ENCODE measurements around the gene UNC5C.

The UNC5C gene

GRCh38 chr4:95516528-95517017, 32.2 kb downstream of the UNC5C start:
- intact Hi-C loops (cut with DNase I; ENCODE audit: low total_unique reads), result no loop called here
- Histone ChIP-seq H3K9me3 (no peaks in the 10 kb centered on the region), H3K36me3 (no peaks in the 10 kb centered on the region), H3K4me3 (no peak overlapping the region), H3K4me1 (peaks cover 0 to 13% (median 3%) of the 10 kb centered on the region in 4 donors), H3K27me3 (no peaks in the 10 kb centered on the region), H3K27ac (no peak overlapping the region)
- no peak for DNase-seq
- TF ChIP-seq CTCF (IDR thresholded peaks at IDR 0.05), result no peak

- no peaks in the 10 kb centered on the region for H3K9me3 ChIP-seq
- intact Hi-C loops (cut with DNase I; ENCODE audit: low total_unique reads), result no loop called here
- TF ChIP-seq CTCF (IDR thresholded peaks at IDR 0.05), result no peak
- H3K4me1 ChIP-seq, result peaks cover 0 to 13% (median 4%) of the 10 kb centered on the region in 4 donors
- no peak overlapping the region for H3K27ac ChIP-seq
- no peaks in the 10 kb centered on the region for H3K36me3 ChIP-seq
- no peaks in the 10 kb centered on the region for H3K27me3 ChIP-seq
- DNase-seq, result no peak
- no peak overlapping the region for H3K4me3 ChIP-seq
Observed at GRCh38 chr4:95515589-95515988, 33.2 kb downstream of the UNC5C start.

GRCh38 chr4:95513022-95513421, 35.8 kb downstream of the UNC5C start:
- Histone ChIP-seq H3K4me3 (no peak overlapping the region), H3K27me3 (no peaks in the 10 kb centered on the region), H3K36me3 (no peaks in the 10 kb centered on the region), H3K4me1 (peaks cover 0 to 20% (median 4%) of the 10 kb centered on the region in 4 donors), H3K9me3 (no peaks in the 10 kb centered on the region), H3K27ac (no peak overlapping the region)
- no peak for TF ChIP-seq CTCF (IDR thresholded peaks at IDR 0.05)
- intact Hi-C loops (cut with DNase I; ENCODE audit: low total_unique reads), result no loop called here
- no peak for DNase-seq

- TF ChIP-seq CTCF (IDR thresholded peaks at IDR 0.05), result no peak
- Histone ChIP-seq H3K36me3 (no peaks in the 10 kb centered on the region), H3K4me1 (peaks cover 0 to 29% (median 4%) of the 10 kb centered on the region in 4 donors), H3K27me3 (no peaks in the 10 kb centered on the region), H3K27ac (no peak overlapping the region), H3K4me3 (no peak overlapping the region), H3K9me3 (no peaks in the 10 kb centered on the region)
- DNase-seq, result no peak
- intact Hi-C loops (cut with DNase I; ENCODE audit: low total_unique reads), result no loop called here
Observed at GRCh38 chr4:95511477-95511876, 37.3 kb downstream of the UNC5C start.

- DNase-seq, result no peak
- TF ChIP-seq CTCF (IDR thresholded peaks at IDR 0.05), result no peak
- no peak overlapping the region for H3K27ac ChIP-seq
- H3K36me3 ChIP-seq, result no peaks in the 10 kb centered on the region
- intact Hi-C loops (cut with DNase I; ENCODE audit: low total_unique reads), result no loop called here
- no peak overlapping the region for H3K4me3 ChIP-seq
- H3K27me3 ChIP-seq, result no peaks in the 10 kb centered on the region
- H3K9me3 ChIP-seq, result no peaks in the 10 kb centered on the region
- H3K4me1 ChIP-seq, result peaks cover 0 to 34% (median 6%) of the 10 kb centered on the region in 4 donors
Observed at GRCh38 chr4:95510877-95511276, 37.9 kb downstream of the UNC5C start.

- Histone ChIP-seq H3K36me3 (no peaks in the 10 kb centered on the region), H3K4me1 (peaks cover 0 to 36% (median 9%) of the 10 kb centered on the region in 4 donors), H3K27ac (no peak overlapping the region), H3K4me3 (no peak overlapping the region), H3K9me3 (no peaks in the 10 kb centered on the region), H3K27me3 (no peaks in the 10 kb centered on the region)
- no peak for DNase-seq
- peak; percentile 50 to 70 for TF ChIP-seq CTCF (IDR thresholded peaks at IDR 0.05)
- intact Hi-C loops (cut with DNase I; ENCODE audit: low total_unique reads), result no loop called here
Observed at GRCh38 chr4:95510145-95510544, 38.6 kb downstream of the UNC5C start.
